Transverse colon (tissue), 4 donors: ENCODE results near the gene MPST. TPM values are rescaled to one million over a fixed set of nuclear protein-coding genes. Genes with fewer than 3 reads are reported as not detected.

ENCODE experiments used
- DNase-seq: peaks from one replicate; pipeline ENCODE4 v3.0.0-alpha.2; 2019
- H3K27ac ChIP-seq, 4 donors: fragments of 200-600 bp; sonication (generic); 2 replicates each; pipeline ENCODE4 v1.5.1; 2016 to 2018; ENCODE audit warnings: inconsistent platforms in 4 of 4
- H3K27me3 ChIP-seq: fragments of 200-600 bp; sonication (generic); 2 replicates; pipeline ENCODE4 v1.5.1; 2017; ENCODE audit warnings: inconsistent platforms
- H3K36me3 ChIP-seq, 4 donors: fragments of 200-600 bp; sonication (generic); 2 replicates each; pipeline ENCODE4 v1.5.1; 2017 to 2019; ENCODE audit warnings: inconsistent platforms in 4 of 4
- H3K4me1 ChIP-seq, 4 donors: fragments of 200-600 bp; sonication (generic); 2 replicates each; pipeline ENCODE4 v1.5.1; 2017 to 2020; ENCODE audit warnings: inconsistent platforms in 4 of 4
- H3K4me3 ChIP-seq, 4 donors: fragments of 200-600 bp; sonication (generic); 1 replicate in 1 of 4; 2 replicates in 3 of 4; pipeline versions ENCODE4 v1.5.1 to v1.6.1; 2017 to 2019; ENCODE audit warnings: inconsistent platforms in 4 of 4
- H3K9me3 ChIP-seq, 2 donors: fragments of 200-600 bp; sonication (generic); 2 replicates each; pipeline ENCODE4 v1.5.1; 2017 to 2019; ENCODE audit warnings: inconsistent platforms in 2 of 2
- EP300 ChIP-seq: sonication (generic); formaldehyde crosslinking; IDR thresholded peaks from one replicate; pipeline ENCODE4 v1.6.1; 2017; ENCODE audit warnings: antibody characterized with exemption, low read depth
- POLR2A ChIP-seq: fragments of 450-650 bp; IDR thresholded peaks from one replicate; pipeline ENCODE4 v1.6.1; 2016; ENCODE audit warnings: antibody characterized with exemption, mild to moderate bottlenecking, moderate library complexity
- POLR2AphosphoS5 ChIP-seq, 3 donors: sonication (generic); formaldehyde crosslinking; IDR thresholded peaks; one replicate each; pipeline ENCODE4 v1.6.1; 2016; ENCODE audit warnings: antibody characterized with exemption in 3 of 3
- WGBS, 2 donors: methylation state at CpG; one replicate each; pipeline ENCODE4 v1.1.5; 2018; ENCODE audit warnings: low coverage in 1 of 2; 5-methylcytosine and 5-hydroxymethylcytosine counted together
- in situ Hi-C, 4 donors: fragments of 200-750 bp; cut with MboI; loops; one replicate each; pipeline versions ENCODE4 v1.15.0 to v1.15.1; 2017; ENCODE audit warnings: low sequenced_read_pairs in 3 of 4, low pct_ligation_motif_present in 1 of 4, low pct_unique_long_range_greater_than_20kb in 1 of 4
- intact Hi-C: fragments of 100-400 bp; cut with DNase I; formaldehyde crosslinking; loops from one replicate; pipeline ENCODE4 v1.15.1; 2023; ENCODE audit warnings: low total_unique reads
- total RNA-seq, 4 donors: library from RNA; depleted of rRNA; stranded (reverse); fragments of >200 nt; gene quantifications; one replicate each; pipeline ENCODE4 v1.1.0, GENCODE V29; 2016
- TF ChIP-seq, protein P1 (sequence below), 5 experiments: fragments of 200-600 bp in 3 of 5; fragments of 450-650 bp in 2 of 5; sonication (generic) in 3 of 5; IDR thresholded peaks; 1 replicate in 2 of 5; 2 replicates in 3 of 5; pipeline ENCODE4 v1.5.1; 2016 to 2017; ENCODE audit warnings: antibody characterized with exemption in 5 of 5, inconsistent platforms in 3 of 5, mild to moderate bottlenecking in 2 of 5, moderate library complexity in 1 of 5

MPST gene
- total RNA-seq, 4 donors from 2014 or later: 407 to 964 (median 541) TPM

DNA sequence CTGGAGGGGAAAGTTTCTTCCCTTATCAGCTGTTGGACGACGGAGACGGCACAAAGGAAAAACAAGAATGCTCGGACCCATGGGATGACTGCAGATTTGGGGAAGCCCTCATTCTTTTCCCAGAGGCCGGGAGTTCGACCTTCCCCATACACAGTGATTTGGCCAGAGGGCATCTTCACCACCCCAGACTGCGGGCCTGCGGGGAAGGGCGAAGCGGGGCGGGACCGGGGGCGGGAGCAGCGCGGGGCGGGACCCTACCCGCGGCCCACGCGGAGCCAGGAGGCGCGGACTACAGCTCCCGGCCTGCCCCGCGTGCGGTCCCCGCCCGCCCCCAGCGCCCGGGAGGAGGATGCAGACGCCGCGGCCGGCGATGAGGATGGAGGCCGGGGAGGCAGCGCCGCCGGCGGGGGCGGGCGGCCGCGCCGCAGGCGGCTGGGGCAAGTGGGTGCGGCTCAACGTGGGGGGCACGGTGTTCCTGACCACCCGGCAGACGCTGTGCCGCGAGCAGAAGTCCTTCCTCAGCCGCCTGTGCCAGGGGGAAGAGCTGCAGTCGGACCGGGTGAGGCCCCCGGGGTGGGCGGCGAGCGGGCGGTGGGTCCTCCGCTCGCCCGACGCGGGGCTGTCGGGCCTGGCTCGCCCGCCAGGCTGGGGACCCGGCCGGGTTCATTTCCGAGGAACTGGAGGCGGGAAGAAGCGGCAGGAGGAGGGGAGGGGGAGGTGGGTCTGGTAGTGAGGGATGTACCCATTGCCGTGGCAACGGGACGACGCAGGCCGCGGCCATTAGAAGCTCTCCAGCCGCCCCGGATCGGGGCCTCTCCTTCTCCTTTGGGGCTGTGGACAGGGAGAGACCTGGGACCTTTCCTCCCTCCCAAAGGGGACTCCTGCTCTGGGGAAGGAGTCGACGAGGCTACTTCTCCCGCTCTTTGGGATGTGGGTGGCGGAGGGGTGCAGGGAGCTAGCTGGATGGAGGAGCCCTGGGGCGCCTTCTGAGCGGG is 32.1 kb downstream of the MPST start, which contains the start of gene KCTD17:
Gene KCTD17 (plus strand): TSS at position 352 of the 995 bp plus-strand sequence. CDS start 19 bp downstream, at position 371.
- in situ Hi-C loops (no loop called here), intact Hi-C loops (no loop called here)
- Histone ChIP-seq H3K27me3 (no peaks in the 10 kb centered on the region), H3K9me3 (no peaks in the 10 kb centered on the region), H3K27ac (peak within 1 kb of the TSS; percentile 82 to 86 (median 84)), H3K4me3 (peak within 1 kb of the TSS; percentile 56 to 81 (median 78)), H3K4me1 (peaks cover 13 to 45% (median 39%) of the 10 kb centered on the region in 4 donors), H3K36me3 (no peaks in the 10 kb centered on the region)
- peak; percentile 26 to 69 (median 27) for TF ChIP-seq POLR2AphosphoS5 (IDR thresholded peaks at IDR 0.05)
- TF ChIP-seq EP300: no peak
- TF ChIP-seq, protein P1, sequence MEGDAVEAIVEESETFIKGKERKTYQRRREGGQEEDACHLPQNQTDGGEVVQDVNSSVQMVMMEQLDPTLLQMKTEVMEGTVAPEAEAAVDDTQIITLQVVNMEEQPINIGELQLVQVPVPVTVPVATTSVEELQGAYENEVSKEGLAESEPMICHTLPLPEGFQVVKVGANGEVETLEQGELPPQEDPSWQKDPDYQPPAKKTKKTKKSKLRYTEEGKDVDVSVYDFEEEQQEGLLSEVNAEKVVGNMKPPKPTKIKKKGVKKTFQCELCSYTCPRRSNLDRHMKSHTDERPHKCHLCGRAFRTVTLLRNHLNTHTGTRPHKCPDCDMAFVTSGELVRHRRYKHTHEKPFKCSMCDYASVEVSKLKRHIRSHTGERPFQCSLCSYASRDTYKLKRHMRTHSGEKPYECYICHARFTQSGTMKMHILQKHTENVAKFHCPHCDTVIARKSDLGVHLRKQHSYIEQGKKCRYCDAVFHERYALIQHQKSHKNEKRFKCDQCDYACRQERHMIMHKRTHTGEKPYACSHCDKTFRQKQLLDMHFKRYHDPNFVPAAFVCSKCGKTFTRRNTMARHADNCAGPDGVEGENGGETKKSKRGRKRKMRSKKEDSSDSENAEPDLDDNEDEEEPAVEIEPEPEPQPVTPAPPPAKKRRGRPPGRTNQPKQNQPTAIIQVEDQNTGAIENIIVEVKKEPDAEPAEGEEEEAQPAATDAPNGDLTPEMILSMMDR (IDR thresholded peaks at IDR 0.05): no peak
- TF ChIP-seq POLR2A: no peak
- 9% methylated on average over 53 of the region's 89 CpGs; no CpG with 5 or more reads in 1 of the 2 donors for WGBS, 2 donors
- DNase-seq: peak; percentile 86

DNA sequence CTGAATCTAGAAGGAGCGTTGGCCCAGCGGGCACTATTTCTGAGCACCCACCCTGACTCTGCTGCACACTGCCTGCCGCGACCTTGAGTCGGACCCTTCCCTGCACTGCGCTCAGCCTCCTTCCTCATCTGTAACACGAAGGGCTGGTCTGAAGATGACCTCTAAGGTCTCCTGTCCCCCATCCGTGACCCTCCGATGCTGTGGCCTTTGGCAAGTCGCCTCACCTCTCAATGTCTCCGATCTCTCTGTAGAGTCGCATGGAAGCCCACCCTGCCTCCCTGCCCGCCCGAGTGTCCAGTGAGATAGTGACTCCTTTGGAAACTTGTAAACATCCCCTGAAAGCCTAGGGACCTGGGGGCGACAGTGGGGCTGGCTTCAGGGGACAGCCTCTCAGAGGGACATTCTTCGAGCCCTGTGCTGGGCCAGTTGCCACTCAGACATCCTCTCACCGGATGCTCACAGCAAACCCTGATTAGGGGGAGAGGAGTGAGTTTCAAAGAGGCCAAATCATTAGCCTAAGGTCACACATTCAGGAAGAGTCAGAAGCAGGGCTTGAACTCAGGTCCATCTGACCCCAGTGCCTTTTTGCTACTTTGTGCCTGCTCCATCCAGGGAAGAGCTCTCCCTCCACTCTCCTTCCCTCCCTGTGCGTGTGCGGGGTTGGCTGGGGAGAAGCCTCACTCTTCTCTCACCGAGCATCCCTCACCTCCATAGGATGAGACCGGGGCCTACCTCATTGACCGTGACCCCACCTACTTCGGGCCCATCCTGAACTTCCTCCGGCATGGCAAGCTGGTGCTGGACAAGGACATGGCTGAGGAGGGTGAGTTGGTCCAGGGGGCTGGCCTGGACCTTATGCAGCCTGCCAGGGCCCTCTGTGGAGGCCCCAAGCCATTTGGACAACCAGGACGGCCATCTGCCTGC is 33.1 kb downstream of the MPST start:
- peak overlapping the region in 3 of 4 donors; percentile 29 to 82 (median 64) for H3K27ac ChIP-seq
- H3K27me3 ChIP-seq: no peaks in the 10 kb centered on the region
- intact Hi-C loops (no loop called here), in situ Hi-C loops (no loop called here)
- H3K4me1 ChIP-seq: peaks cover 13 to 45% (median 39%) of the 10 kb centered on the region in 4 donors
- DNase-seq: no peak
- H3K9me3 ChIP-seq: no peaks in the 10 kb centered on the region
- WGBS, 2 donors: 88 to 90% methylated on average over 4 to 25 of the region's 25 CpGs
- peak overlapping the region; percentile 56 to 81 (median 78) for H3K4me3 ChIP-seq
- TF ChIP-seq, protein P1 (IDR thresholded peaks at IDR 0.05): no peak
- no peak for TF ChIP-seq POLR2A
- no peak for TF ChIP-seq POLR2AphosphoS5 (IDR thresholded peaks at IDR 0.05)
- TF ChIP-seq EP300: no peak
- no peaks in the 10 kb centered on the region for H3K36me3 ChIP-seq

DNA sequence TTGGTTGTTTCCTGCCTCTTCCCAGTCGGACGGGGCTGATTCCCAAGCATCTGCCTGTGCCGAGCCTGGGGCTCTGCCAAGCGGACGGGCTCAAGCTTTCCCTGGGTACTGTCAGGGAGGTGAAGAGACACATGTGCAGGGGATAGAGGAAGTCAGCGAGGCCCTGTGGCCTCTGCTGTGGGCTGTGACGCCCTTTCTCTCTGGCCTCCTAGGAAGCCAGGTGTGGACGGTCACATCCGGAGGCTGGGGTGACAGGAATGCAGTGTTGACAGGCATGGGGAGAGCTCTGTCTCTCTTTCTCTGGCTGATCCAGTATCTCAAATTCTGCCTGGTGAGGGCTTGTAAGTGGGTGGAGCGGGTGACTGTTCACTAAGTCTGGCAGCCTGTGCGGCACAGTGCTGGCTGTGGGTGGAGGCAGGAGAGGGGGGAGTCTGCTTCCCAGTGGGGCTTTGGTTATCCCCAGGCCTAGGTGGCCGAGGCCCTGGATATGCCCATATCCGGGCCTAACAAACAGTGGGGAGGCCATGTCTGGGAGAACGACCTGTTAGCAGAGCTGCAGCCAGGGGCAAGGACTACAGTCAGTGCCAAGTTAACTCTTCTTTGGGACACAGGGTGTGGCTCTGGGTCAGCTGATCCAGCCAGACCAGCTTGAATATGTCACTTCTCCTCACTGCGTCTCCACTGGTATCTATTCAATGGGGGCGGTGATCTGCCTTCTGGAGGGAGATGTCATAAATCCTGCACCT is 33.9 kb downstream of the MPST start:
- H3K27me3 ChIP-seq: no peaks in the 10 kb centered on the region
- H3K4me3 ChIP-seq: no peak overlapping the region
- DNase-seq: no peak
- H3K36me3 ChIP-seq: no peaks in the 10 kb centered on the region
- no peaks in the 10 kb centered on the region for H3K9me3 ChIP-seq
- H3K27ac ChIP-seq: peak overlapping the region in 3 of 4 donors; percentile 27 to 64 (median 29)
- in situ Hi-C loops (no loop called here), intact Hi-C loops (no loop called here)
- WGBS, 2 donors: 71 to 80% methylated on average over 3 to 9 of the region's 16 CpGs
- peaks cover 13 to 45% (median 39%) of the 10 kb centered on the region in 4 donors for H3K4me1 ChIP-seq
- TF ChIP-seq, protein P1 (IDR thresholded peaks at IDR 0.05): no peak
- TF ChIP-seq POLR2A: no peak
- no peak for TF ChIP-seq EP300
- TF ChIP-seq POLR2AphosphoS5 (IDR thresholded peaks at IDR 0.05): no peak
